GM19023 (cell line): ENCODE results near the gene PDE9A.

Experiments
- ATAC-seq: cut with Tn5 transposase; IDR thresholded peaks from one replicate; pipeline ENCODE4 v1.9.1; 2021; ENCODE audit warnings: mild to moderate bottlenecking, moderate library complexity; ENCODE audit not compliant: unreplicated experiment

Gene PDE9A

GRCh38 chr21:42684109-42684916, 30.9 kb downstream of the PDE9A start:
- no peak for ATAC-seq

GRCh38 chr21:42685036-42685435, 31.6 kb downstream of the PDE9A start:
- ATAC-seq, result no peak

GRCh38 chr21:42685954-42686500, 32.6 kb downstream of the PDE9A start:
- no peak for ATAC-seq

GRCh38 chr21:42687796-42688195, 34.4 kb downstream of the PDE9A start:
- no peak for ATAC-seq

- no peak for ATAC-seq
Measured at GRCh38 chr21:42688226-42688840, 34.9 kb downstream of the PDE9A start.

GRCh38 chr21:42688841-42689371, 35.5 kb downstream of the PDE9A start:
- ATAC-seq, result no peak

GRCh38 chr21:42690586-42690985, 37.2 kb downstream of the PDE9A start:
- no peak for ATAC-seq

GRCh38 chr21:42691901-42692559, 38.6 kb downstream of the PDE9A start:
- ATAC-seq, result no peak

GRCh38 chr21:42692688-42693087, 39.3 kb downstream of the PDE9A start:
- no peak for ATAC-seq

- no peak for ATAC-seq
Measured at GRCh38 chr21:42694751-42695696, 41.6 kb downstream of the PDE9A start.

- no peak for ATAC-seq
Measured at GRCh38 chr21:42695697-42696380, 42.4 kb downstream of the PDE9A start.

GRCh38 chr21:42696501-42697040, 43.1 kb downstream of the PDE9A start:
- ATAC-seq, result no peak

GRCh38 chr21:42698733-42699132, 45.3 kb downstream of the PDE9A start:
- ATAC-seq, result no peak

GRCh38 chr21:42699196-42699595, 45.8 kb downstream of the PDE9A start:
- no peak for ATAC-seq

- no peak for ATAC-seq
Measured at GRCh38 chr21:42701706-42702456, 48.5 kb downstream of the PDE9A start.

GRCh38 chr21:42702720-42703119, 49.3 kb downstream of the PDE9A start:
- ATAC-seq, result no peak

- no peak for ATAC-seq
Measured at GRCh38 chr21:42703136-42703908, 49.9 kb downstream of the PDE9A start.

GRCh38 chr21:42703965-42704364, 50.5 kb downstream of the PDE9A start:
- ATAC-seq, result no peak
